Mucosa of rectum (tissue), 2 donors: ENCODE data around the gene SEZ6L.

Source experiments
- H3K27ac ChIP-seq, 2 donors: one replicate each; pipeline ENCODE4 v1.7.0; 2013; ENCODE audit warnings: inconsistent platforms in 2 of 2, low read depth in 2 of 2, low read length in 2 of 2
- H3K27me3 ChIP-seq, 2 donors: one replicate each; pipeline ENCODE4 v1.7.0; 2013; ENCODE audit warnings: low read length in 2 of 2; ENCODE audit not compliant: control insufficient read depth in 2 of 2, insufficient read depth in 2 of 2
- H3K36me3 ChIP-seq, 2 donors: one replicate each; pipeline ENCODE4 v1.7.0; 2013; ENCODE audit warnings: low read length in 2 of 2; ENCODE audit not compliant: control insufficient read depth in 2 of 2, insufficient read depth in 2 of 2
- H3K4me1 ChIP-seq, 2 donors: one replicate each; pipeline ENCODE4 v1.7.0; 2013; ENCODE audit warnings: low read length in 2 of 2, mild to moderate bottlenecking in 1 of 2; ENCODE audit not compliant: control insufficient read depth in 2 of 2, insufficient read depth in 2 of 2
- H3K4me3 ChIP-seq, 2 donors: one replicate each; pipeline ENCODE4 v1.7.0; 2013; ENCODE audit warnings: low read length in 2 of 2
- H3K9ac ChIP-seq, 2 donors: one replicate each; pipeline ENCODE4 v1.7.0; 2013; ENCODE audit warnings: low read length in 2 of 2, low read depth in 1 of 2, mild to moderate bottlenecking in 1 of 2
- H3K9me3 ChIP-seq, 2 donors: one replicate each; pipeline ENCODE4 v1.7.0; 2013; ENCODE audit warnings: low read length in 2 of 2; ENCODE audit not compliant: control insufficient read depth in 2 of 2
- donor health status: healthy.
- donor health status: Normal muscosa, but diverticular disease.

SEZ6L gene

GRCh38 chr22:26169315-26170111 is at the start of gene SEZ6L:
TSS of gene SEZ6L (plus strand) at chr22:26169462. CDS start at chr22:26169670, 208 bp downstream.
- no peak within 1 kb of the TSS for H3K27ac ChIP-seq

GRCh38 chr22:26122920-26123468 is 46.3 kb upstream of the SEZ6L start:
- no peak overlapping the region for H3K9ac ChIP-seq
- H3K9me3 ChIP-seq, result no peaks in the 10 kb centered on the region
- H3K4me1 ChIP-seq, result no peaks in the 10 kb centered on the region
- no peak overlapping the region for H3K27ac ChIP-seq
- no peak overlapping the region for H3K4me3 ChIP-seq
- H3K36me3 ChIP-seq, result no peaks in the 10 kb centered on the region
- H3K27me3 ChIP-seq, result no peaks in the 10 kb centered on the region

More at GRCh38 chr22:26169315-26170111, at the start of gene SEZ6L:
- no peak within 1 kb of the TSS for H3K9ac ChIP-seq
- no peaks in the 10 kb centered on the region for H3K9me3 ChIP-seq
- H3K4me3 ChIP-seq, result no peak within 1 kb of the TSS
- no peaks in the 10 kb centered on the region for H3K36me3 ChIP-seq
- peaks cover 25 to 47% of the 10 kb centered on the region in 2 donors for H3K27me3 ChIP-seq
- no peaks in the 10 kb centered on the region for H3K4me1 ChIP-seq

DNA sequence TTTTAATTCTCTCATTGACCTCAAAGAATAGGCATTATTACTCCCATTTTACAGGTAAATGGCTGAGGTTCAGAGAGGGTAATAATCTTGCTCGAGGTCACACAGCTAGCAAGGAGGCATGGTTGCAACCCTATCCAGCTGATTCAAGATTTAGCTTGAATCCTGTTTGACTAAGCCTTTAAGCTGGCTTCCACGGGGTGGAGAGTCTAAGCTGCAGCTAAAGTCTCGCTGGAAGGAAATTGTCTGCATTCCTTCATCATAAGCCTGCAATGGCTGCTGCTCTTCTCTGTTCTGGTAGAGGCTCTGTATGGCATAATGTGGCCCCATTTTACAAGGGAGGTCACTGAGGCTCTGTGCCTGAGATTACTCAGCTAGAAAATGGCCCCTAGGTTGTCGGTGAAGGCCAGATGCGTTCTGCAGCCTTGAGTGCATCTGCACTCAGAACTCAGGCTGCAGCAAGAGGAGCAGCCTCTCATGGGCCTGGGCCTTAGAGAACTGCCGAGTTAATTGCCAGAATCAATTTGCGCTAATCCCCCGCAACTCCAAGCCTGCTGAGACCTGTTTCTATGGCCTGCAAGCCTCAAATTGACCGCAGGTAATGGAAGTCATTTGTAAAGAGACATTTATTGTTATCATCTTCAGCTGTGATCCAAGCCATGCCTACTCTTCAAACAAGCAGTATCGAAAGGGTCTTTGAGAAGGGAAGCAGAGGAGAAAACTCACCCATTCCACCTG is 44.1 kb upstream of the SEZ6L start:
- Histone ChIP-seq H3K4me3 (no peak overlapping the region), H3K27me3 (no peaks in the 10 kb centered on the region), H3K27ac (no peak overlapping the region), H3K36me3 (no peaks in the 10 kb centered on the region), H3K4me1 (no peaks in the 10 kb centered on the region), H3K9ac (no peak overlapping the region), H3K9me3 (no peaks in the 10 kb centered on the region)

DNA sequence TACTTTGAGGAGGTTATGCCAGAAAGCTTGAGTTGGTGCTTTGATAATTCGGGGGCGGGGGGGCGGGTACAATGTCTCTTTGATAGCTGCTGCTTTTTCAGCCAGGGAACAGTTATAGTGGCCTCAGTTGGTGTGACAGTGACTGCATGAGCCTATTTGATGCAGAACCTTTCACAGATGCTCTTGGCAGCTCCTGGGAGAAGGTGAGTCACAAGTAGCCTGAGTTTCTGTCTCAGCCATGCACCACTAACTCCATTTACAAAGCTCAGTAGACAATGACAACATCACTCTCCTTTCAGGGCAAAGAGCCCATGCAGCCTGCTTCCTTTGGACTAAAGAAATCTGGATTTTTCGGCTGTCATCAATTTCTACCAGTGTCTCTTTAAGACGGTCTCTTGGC is 42.1 kb upstream of the SEZ6L start:
- H3K36me3 ChIP-seq, result no peaks in the 10 kb centered on the region
- H3K27ac ChIP-seq, result no peak overlapping the region

GRCh38 chr22:26127556-26127955 is 41.7 kb upstream of the SEZ6L start:
- Histone ChIP-seq H3K27ac (no peak overlapping the region), H3K9ac (no peak overlapping the region), H3K9me3 (no peaks in the 10 kb centered on the region), H3K27me3 (no peaks in the 10 kb centered on the region), H3K4me3 (no peak overlapping the region), H3K4me1 (no peaks in the 10 kb centered on the region), H3K36me3 (no peaks in the 10 kb centered on the region)

More for the DNA sequence above, 42.1 kb upstream of the SEZ6L start:
- no peak overlapping the region for H3K4me3 ChIP-seq
- H3K4me1 ChIP-seq, result no peaks in the 10 kb centered on the region
- no peaks in the 10 kb centered on the region for H3K9me3 ChIP-seq
- no peak overlapping the region for H3K9ac ChIP-seq
- H3K27me3 ChIP-seq, result no peaks in the 10 kb centered on the region

DNA sequence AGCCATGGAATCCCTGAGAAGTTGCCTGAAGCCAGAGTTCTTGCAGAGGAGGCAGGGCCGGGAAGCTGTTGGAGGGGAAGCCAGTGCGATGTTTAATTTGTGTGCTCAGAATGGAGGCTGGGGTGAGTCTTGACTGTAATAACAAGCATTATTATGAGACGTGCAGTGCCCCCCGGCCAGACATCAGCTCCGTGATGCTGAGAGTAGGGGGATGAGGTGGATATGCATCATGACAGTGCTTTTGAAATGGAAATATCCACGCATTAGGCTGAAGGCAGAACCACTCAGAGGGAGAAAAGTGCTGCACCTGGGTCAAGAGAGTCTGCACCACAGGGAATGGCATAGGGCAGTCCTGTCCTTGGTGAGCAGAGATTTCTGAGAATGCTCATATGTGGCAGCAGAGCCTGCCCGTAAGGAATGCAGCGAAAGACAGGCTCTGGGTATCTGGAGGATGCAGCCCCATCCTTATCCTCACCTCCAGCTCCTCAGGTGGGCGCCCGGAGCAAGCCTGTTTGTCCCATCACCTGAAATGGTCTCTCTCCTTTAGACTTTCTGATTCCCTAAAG is 37.6 kb upstream of the SEZ6L start:
- no peaks in the 10 kb centered on the region for H3K9me3 ChIP-seq
- no peaks in the 10 kb centered on the region for H3K36me3 ChIP-seq
- no peak overlapping the region for H3K4me3 ChIP-seq
- H3K27me3 ChIP-seq, result no peaks in the 10 kb centered on the region
- H3K9ac ChIP-seq, result no peak overlapping the region
- no peak overlapping the region for H3K27ac ChIP-seq
- H3K4me1 ChIP-seq, result no peaks in the 10 kb centered on the region

DNA sequence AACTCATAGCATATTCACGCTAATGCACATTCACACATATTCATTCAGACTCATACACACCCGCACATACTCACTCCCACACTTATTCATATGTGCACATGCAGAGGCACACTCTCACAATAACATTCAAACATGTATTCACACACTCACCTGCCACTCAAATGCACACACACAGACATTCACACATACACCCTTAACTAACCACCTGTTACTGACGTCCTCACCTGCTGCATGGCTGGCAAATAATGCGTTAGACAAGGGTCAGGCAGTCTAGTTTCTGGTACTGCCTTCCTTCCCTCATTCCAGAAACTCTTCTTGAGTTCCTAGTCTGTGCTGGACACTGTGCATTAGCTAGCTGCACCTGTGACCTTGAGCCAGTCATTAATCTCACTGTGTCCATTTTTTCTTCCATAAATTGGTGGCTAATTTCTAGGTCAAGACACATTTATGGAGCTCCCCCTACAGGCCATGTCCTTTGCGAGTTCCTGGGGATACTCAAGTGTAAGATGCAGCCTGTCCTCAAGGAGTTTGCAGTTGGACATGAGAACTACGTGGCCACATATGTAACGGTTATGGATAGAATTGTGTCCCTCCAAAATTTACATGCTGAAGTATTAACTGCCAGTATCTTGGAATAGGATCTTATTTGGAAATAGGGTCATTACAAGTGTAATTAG is 34.5 kb upstream of the SEZ6L start:
- no peak overlapping the region for H3K9ac ChIP-seq
- H3K9me3 ChIP-seq, result no peaks in the 10 kb centered on the region
- H3K4me3 ChIP-seq, result no peak overlapping the region
- no peaks in the 10 kb centered on the region for H3K36me3 ChIP-seq
- H3K27me3 ChIP-seq, result no peaks in the 10 kb centered on the region
- H3K4me1 ChIP-seq, result no peaks in the 10 kb centered on the region
- H3K27ac ChIP-seq, result no peak overlapping the region

DNA sequence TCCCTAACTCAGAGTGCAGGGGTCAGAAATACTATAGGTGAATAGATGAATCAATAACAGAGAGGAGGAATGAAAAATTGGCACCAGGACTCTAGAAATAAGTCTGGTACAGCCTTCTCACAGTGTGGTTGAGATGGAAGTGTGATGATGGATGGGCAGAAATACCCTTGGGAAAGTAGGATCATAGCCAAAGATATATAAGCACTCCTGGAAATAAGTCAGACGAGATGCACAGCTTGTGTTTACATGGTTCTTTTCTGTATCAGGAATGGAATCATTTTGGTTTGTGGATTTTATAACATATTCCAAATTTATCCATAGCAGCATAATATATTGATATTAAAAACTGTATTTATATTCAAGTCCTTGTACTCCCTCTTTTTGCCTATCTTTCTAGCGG is 33.5 kb upstream of the SEZ6L start:
- H3K9ac ChIP-seq, result no peak overlapping the region
- H3K27me3 ChIP-seq, result no peaks in the 10 kb centered on the region
- H3K36me3 ChIP-seq, result no peaks in the 10 kb centered on the region
- H3K4me3 ChIP-seq, result no peak overlapping the region
- H3K9me3 ChIP-seq, result no peaks in the 10 kb centered on the region
- H3K4me1 ChIP-seq, result no peaks in the 10 kb centered on the region
- no peak overlapping the region for H3K27ac ChIP-seq

DNA sequence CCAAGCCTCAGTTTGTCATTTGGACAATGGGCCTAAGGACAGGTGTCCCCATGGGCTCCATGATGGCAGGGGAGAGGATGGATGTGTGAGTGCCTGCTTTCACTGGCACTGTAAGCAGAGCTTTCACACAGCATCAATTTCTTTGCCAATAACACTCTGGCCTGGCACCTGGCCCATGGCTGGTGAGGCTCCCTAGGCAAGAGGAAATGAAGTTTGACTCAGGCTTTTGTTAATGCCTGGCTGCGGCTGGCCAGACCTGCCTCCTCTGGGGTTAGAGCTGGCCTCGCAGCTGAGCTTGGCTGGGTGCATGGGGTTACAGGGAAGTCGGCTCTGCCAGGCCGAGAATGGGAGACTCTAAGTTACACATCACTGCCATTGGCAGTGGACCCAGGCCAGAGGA is 30.0 kb upstream of the SEZ6L start:
- H3K27ac ChIP-seq, result no peak overlapping the region
- H3K36me3 ChIP-seq, result no peaks in the 10 kb centered on the region
- no peaks in the 10 kb centered on the region for H3K27me3 ChIP-seq
- H3K9me3 ChIP-seq, result no peaks in the 10 kb centered on the region
- H3K4me3 ChIP-seq, result no peak overlapping the region
- no peak overlapping the region for H3K9ac ChIP-seq
- H3K4me1 ChIP-seq, result no peaks in the 10 kb centered on the region
